IPS-NIHi7 (cell line): ENCODE results near the gene USP35.

Source experiments
- DNase-seq: peaks from one replicate; pipeline ENCODE4 v3.0.0; 2012; ENCODE audit warnings: mixed read lengths; ENCODE audit errors: extremely low spot score

The USP35 gene, protein sequence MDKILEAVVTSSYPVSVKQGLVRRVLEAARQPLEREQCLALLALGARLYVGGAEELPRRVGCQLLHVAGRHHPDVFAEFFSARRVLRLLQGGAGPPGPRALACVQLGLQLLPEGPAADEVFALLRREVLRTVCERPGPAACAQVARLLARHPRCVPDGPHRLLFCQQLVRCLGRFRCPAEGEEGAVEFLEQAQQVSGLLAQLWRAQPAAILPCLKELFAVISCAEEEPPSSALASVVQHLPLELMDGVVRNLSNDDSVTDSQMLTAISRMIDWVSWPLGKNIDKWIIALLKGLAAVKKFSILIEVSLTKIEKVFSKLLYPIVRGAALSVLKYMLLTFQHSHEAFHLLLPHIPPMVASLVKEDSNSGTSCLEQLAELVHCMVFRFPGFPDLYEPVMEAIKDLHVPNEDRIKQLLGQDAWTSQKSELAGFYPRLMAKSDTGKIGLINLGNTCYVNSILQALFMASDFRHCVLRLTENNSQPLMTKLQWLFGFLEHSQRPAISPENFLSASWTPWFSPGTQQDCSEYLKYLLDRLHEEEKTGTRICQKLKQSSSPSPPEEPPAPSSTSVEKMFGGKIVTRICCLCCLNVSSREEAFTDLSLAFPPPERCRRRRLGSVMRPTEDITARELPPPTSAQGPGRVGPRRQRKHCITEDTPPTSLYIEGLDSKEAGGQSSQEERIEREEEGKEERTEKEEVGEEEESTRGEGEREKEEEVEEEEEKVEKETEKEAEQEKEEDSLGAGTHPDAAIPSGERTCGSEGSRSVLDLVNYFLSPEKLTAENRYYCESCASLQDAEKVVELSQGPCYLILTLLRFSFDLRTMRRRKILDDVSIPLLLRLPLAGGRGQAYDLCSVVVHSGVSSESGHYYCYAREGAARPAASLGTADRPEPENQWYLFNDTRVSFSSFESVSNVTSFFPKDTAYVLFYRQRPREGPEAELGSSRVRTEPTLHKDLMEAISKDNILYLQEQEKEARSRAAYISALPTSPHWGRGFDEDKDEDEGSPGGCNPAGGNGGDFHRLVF

DNA sequence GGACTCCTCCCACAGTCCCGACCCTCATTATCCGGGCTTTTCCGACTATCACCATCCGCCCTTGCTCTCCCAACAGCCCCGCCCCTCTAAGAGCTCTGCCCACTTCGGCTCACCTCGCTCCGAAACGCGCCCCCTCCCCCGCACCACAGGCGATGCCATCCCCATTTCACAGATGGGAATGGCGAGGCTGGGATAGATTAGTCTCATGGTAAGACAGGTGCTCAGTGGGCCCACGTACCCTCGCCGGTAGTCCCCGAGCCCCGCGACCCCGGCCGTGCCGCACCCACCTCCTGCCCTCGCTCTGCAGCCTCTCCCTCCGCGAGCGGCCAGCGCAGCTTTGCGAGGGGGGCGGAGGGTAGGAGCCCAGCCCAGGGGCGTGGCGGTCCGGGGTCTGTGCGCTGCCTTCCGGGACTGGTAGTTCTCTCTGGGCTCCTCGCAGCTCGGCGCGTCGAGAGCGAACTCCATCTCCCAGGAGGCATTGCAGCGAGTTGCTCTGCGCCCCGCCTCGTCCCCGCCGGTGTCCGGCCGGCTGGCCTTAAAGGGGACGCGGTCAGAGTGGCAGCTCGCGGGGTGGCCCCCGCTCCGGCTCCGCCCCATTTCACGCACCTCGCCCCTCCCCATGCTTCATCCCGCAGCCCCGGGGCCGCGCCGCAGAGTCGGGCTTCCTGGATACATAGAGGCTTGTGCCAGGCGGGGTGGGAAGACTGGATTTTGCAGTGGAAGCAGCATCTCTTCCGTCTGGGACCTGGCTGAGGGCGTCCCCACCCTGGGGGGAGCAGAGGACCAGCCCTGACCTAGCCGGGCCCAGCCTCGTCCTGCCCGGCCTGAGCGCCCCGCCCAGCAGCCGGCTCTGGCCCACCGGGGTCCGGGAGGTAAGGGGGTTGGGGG is at the start of gene USP35, which contains the start of gene KCTD21:
Gene USP35, plus strand, starts transcription at position 634 of the 888 bp plus-strand sequence. CDS start 7,327 bp downstream, outside the sequence.
Gene KCTD21, minus strand, starts transcription at position 341 of the 888 bp plus-strand sequence. CDS start 14,072 bp downstream, outside the sequence.
- DNase-seq: peak; percentile 99

DNA sequence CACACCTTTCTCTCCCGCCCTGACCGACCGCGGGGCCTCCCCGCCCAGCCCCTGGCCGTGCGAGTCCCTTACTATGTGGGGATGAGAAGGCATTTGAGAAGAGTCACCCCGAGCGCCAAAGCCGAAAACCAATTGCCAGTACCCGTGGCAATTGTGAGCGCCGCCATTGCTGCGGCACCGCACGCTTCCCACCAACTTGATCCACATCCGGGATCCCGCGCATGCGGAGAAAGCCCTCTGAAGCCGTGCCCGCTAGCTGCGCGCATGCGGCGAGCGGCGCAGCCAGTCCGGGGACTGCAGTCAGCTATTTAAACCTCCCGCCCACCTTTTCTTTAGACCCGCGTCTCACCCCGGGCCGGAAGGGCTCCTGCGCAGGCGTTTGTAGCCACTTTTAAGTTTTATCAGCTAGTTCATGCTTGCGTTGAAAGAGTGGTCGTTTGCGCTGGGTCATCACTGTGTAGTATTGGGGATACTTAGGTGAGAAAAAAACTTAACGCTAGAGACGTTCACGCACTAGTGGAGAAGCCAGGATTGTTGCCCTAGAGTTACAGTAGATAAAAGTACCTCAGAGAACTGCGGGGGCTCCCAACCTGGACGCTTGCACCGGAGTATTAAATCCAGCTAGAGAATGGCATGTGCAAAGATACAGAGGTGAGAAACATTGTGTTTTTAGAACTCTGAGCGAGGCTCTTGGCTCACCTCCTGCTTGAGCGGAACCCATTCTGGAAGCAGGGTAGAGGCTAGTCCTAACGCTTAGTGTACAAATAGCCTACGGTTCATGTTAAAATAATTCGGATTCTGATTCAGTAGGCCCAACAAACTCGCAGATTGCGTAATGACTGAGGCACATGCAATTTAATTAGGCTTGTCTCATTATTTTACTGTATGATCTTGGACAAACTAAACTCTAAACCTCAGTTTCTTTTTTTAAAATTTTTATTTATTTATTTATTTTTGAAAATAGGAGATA is 49.0 kb upstream of the USP35 start, which contains the start of gene ALG8:
Gene ALG8, minus strand, starts transcription at position 205 of the 970 bp plus-strand sequence. Its CDS starts 38 bp downstream, at position 167.
- DNase-seq: peak; percentile 100

DNA sequence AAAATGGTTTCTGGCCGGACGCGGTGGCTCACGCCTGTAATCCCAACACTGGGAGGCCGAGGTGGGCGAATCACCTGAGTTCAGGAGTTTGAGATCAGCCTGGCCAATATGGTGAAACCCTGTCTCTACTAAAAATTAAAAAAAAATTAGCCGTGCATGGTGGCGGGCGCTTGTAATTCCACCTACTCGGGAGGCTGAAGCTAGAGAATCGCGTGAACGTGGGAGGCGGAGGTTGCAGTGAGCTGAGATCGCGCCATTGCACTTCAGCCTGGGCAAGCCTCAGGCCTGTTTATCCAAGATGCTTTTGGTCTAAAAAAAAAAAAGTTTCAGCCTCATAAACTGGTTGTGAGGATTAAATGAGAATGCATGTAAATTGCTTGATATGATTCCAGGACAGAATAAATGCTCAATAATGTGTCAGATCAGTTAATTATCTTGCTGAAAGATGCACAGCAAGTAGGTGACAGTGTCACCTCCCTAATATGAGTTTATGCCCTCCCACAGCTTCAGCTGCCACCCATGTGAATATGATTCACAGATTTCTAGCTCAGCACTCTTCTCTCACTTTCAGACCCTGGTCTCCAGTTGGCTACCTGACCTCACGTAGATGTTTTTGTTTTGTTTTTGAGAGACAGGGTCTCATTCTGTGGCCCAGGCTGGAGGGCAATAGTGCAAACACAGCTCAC is 48.2 kb upstream of the USP35 start:
- no peak for DNase-seq

DNA sequence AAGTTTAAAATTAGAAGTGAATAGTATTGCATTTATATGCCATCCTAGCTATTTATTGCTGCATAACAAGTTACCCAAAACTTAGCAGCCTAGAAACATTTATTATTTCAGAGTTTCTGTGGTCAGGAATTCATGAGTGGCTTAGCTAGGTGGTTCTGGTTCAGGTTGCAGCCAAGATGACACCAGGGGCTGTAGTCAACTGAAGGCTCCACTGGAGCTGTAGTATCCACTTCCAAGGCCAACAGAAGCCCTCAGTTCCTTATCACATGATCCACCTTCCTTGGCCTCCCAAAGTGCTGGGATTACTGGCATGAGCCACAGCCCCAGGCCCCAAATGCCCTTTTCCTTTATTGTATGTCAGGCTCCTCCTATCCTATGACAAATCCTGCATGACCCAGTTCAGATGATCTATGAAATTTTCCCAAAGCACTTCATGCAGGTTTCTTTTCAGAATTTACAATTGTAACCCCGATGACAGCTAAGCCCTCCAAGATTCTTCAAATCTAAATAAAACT is 43.2 kb upstream of the USP35 start:
- DNase-seq: no peak

DNA sequence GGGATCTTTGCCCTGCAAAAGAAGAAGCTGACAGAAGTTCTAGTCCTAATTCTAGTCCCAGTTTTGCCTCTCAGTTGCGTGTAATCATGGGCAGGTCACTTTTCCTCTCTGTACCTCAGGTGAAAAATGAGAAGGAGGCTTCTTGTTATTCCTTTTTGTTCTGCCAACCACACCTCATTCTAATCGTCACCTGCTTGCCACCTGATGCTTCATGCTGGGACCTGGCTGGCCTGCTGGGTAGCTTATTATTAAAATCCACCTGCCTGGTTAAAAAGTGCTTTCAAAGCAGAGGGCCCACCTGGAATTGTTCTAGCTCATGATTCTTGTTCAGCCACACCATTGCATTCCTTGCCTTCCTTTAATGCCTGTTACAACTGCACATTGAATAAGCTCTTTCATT is 40.9 kb upstream of the USP35 start:
- DNase-seq: no peak

DNA sequence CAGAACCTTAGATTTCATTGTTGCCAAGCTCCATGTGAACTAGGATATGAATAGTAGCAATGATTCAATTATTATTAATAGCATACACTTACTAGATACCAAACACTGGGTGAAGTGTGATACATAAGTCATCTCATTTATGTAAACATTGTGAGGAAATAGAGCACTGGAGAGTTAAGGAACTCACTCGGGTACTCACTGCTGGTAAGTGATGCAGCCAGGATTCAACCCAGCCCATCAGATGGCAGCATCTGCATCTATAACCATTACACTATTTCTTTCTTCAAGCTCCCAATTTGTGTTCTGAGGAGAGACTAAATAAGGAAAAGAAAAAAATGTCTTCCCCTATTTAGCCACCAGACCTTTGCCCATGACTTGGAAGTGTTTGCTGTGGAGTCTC is 39.1 kb upstream of the USP35 start:
- DNase-seq: no peak

DNA sequence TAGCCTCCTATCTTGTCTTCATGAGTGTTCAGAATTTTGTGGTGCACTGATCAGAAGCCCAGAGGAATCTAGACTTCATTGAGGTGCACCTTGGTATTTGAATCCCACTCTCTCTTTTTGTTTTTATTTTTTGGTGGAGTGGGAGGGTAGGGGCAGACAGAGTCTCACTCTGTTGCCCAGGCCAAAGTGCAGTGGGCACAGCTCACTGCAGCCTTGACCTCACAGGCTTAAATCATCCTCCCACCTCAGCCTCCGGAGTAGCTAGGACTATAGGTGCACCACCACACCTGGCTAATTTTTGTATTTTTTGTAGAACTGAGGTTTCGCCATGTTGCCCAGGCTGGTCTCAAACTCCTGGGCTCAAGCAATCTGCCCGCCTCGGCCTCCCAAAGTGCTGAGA is 38.4 kb upstream of the USP35 start:
- no peak for DNase-seq

DNA sequence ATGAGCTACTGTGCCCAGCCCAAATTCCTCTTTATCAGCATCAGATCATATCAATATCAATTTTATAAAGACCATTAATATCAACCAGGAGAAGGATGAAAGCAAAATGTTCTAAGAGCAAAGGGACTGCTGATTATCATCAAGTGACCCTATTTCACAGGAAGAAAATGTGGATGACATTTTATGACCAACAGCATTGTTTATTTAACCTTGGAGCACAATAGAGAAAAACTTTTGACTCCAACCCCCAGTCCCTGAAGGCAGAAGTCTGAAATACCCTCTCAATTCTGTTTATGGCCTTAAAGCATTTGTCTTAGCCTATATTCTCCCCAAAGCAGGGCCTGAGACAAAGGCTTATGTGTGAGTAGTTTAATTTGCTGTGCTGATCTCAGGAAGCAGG is 38.0 kb upstream of the USP35 start:
- DNase-seq: no peak

DNA sequence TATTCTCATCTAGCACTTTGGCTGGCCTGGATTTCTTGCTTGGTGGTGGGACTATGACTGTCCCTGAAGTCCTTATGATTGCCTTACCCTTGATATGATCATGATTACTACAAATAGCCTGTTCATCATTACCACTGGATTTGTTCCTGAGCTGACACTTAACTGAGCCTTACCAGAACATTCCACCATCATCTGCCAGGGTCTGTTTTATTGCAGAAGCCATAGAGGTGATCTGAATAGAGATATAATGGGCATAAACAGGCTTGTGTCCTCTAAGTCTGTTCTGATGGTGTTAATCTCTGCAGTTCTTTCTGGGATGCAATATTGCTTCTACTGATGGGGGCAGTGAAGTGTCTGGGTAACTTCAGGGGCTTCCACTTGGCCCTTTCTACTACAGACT is 36.9 kb upstream of the USP35 start:
- no peak for DNase-seq

DNA sequence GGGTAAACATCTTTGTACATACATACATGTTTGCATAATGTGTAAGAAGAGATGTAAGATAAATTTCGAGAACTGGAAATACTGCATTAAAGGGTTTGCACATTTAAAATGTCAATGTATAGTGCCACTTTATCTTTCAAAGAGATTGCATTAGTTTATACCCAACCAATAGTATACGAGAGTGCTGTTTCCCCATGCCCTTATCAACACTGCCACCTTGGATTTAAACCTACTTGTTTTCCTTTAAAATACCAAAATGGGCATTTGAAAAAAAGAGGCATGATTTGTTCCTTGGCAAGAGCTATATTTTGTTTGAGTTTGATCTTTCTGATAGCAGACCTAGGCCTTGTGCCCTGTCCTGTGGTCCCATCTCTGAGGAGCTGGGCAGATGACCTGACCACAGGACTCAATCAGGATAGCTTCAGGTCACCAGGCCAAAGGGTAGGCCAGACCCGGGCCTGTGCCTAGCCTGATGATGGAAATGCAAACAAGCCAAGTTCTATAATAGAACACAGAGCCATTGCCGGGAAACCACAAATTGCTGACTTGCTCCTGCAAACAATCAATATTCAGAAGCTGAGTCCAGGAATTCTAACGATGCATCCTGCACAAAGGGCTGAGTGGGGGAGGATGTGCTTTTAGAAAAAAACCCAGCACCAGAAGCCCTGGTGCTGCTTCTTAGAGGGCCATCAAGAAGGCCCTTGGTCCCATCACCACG is 32.4 kb upstream of the USP35 start:
- no peak for DNase-seq

DNA sequence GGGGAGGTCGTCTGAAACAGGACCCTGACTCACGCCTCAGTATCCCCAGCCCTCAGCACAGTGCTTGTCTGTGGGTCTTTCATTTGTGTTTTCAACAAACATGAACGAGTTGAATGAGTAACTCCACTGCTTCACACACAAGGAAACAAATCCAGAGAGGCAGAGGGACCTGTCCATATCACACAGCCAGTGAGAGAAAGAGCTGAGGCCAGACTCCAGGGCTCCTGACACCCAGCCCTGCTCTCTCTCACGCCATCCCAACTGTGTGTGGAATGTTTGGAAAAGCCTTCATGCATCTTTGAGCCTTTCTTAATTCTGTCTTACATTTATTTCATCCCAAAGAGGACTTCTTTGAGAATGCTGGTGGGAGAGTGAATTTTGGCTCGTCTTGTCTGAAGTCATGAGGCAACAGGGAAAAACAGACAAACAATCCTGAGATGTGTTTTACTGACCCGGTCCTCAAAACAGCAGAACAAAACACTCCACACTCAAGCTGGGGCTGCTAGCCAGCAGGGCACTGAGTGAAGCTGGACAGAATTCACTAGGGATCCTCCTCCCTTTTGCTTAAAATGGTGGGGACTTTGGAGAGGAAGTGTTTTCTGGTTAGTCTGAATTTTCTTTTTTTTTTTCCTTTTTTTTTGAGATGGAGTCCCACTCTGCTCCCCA is 29.6 kb upstream of the USP35 start:
- DNase-seq: no peak

DNA sequence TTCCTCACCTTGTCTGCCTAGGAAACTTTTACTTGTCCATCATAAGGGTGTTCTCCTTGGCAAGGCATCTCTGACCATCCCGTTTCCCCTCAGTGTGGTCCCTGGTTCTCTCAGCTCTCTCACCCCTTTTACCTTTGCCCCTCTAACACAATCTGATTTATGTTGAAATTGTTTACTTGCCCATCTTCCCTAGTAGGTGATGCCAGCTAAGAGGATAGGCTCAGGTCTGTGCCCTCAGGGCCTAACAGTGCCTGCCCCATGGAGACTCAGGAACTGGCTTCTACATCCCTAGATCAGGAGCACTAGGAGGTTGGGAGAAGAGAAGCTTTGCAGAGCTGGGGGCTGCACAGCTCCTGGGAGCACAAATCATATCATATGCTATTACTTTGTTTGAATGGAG is 28.2 kb upstream of the USP35 start:
- no peak for DNase-seq

DNA sequence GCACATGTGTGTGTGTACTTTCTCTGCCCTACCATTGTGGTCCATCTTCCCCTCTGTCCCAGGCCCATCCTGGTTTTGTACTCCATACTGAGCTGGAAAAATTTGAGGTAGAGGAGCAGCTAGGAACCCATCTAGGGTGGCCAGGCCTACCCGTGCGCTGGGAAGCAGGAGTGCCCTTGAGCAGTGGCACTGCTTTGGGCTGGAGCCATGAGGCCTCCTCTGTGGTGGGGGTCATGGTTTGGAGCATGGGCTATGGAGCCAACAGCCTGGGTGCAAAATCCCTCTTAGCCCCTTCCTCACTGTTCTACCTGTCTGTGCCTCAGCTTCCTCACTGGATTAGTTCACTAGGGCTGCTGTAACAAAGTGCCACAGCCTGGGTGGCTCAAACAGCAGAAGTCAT is 27.4 kb upstream of the USP35 start:
- no peak for DNase-seq

DNA sequence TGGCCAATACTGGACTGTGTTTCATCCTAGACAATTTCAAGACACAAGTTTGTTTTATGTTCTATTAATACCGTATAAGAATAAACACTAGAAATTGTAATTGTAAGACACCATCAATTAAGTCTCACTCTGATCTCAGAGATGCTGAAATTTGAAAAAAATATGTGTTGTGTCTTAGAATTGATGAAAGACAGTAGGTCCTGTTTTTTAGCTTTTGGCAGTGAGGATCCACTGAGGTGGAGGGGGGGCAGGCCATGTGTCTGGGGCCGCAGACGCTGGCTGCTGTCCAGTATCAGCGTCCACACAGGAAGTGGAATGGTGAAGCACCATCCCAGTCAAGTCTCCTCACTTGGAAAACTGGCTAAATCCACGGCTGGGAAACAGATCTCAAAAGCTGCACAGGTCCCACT is 26.8 kb upstream of the USP35 start:
- DNase-seq: no peak

DNA sequence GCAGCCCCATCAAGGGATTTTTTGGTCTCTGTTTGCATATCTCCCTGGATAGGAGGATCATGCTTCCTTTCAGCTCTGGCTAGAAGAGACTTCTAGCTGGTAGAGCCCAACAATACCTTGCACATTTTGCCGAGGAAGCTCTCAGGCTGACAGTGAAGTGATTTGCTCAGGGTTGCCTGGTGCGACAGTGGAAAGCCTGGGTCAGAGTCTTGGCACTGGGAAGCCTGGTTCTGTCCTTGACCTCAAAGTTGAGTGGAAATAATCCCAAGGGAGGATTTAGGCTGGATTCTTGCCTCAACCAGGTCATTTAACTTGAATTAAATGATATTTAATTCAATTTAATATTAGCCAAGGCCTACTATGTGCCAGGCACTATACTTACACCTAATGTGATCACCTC is 24.9 kb upstream of the USP35 start:
- DNase-seq: no peak

DNA sequence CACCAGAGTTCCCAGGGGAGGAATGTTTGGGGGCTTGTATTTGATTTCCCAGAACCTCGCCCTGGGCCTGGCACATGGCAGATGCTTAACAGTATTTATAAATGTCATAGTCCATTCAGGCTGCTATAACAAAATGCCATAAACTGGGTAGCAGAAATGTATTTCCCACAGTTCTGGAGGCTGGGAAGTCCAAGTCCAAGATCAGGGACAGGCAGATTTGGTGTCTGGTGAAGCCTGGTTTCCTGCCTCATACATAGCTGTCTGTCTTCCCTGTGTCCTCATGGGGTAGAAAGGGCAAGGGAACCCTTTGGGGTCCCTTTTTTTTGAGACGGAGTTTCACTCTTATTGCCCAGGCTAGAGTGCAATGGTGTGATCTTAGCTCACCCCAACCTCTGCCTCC is 24.2 kb upstream of the USP35 start:
- no peak for DNase-seq

DNA sequence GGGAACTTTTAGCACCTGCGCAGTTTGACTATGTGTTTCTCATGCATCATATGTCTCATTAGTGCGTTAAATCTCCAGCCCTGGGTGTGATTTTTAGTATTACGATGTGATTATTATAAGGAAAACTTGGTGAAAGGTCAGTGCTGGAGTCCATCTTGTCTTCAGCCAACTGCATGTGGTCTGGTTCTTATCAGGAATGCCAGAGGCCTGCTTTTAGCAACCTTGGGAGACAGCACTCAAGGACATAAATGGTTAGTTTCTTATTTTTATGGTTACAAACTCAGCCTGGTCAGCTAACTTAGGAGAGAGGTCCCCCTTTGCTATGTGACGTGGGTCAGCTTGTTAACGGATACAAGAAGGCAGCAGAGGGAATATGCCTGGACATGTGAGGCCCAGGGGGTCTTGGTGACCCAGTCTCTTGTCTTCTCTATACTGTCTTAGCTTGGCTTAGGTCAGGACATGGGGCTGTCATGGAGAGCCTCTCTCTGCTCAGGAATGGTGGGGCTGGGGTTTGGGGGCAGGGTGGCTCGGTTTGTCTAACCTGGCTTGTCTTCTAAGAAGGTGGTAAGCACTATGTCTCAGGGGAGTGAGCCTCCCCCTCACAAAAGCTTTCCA is 21.8 kb upstream of the USP35 start:
- no peak for DNase-seq
